Ureter (tissue), 1 donor: ENCODE data around the gene APOB. TPM values are rescaled to one million over a fixed set of nuclear protein-coding genes. Genes with fewer than 3 reads are reported as not detected.

ENCODE experiments used
- DNase-seq: peaks from one replicate; pipeline ENCODE4 v3.0.0-alpha.2; 2020; ENCODE audit warnings: low spot score
- total RNA-seq: library from RNA; stranded (reverse); gene quantifications from one replicate; pipeline ENCODE4 v1.2.4, GENCODE V29; 2023
- donor health status: DM: yes; HTN: yes; CAD: no.

The APOB gene
- total RNA-seq, 1 donor from 2014 or later, result 0.75 TPM

DNA sequence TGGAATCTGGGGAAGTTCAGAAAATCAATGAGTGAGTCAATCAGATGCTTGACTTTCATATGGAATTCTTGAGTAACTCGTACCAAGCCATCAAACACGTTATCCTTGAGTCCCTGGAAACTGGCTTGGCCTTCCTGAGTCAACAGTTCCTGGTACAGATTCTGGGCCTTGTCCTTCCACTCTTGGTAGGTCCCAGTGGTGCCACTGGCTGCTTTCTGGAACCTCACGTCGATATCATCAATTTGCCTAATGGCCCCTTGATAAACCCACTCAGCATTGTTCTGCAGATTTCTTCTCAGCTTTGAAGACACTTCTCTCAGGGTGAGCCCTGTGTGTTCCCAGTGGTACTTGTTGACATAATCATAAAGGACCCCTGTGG is 41.1 kb downstream of the APOB start:
- DNase-seq, result no peak

DNA sequence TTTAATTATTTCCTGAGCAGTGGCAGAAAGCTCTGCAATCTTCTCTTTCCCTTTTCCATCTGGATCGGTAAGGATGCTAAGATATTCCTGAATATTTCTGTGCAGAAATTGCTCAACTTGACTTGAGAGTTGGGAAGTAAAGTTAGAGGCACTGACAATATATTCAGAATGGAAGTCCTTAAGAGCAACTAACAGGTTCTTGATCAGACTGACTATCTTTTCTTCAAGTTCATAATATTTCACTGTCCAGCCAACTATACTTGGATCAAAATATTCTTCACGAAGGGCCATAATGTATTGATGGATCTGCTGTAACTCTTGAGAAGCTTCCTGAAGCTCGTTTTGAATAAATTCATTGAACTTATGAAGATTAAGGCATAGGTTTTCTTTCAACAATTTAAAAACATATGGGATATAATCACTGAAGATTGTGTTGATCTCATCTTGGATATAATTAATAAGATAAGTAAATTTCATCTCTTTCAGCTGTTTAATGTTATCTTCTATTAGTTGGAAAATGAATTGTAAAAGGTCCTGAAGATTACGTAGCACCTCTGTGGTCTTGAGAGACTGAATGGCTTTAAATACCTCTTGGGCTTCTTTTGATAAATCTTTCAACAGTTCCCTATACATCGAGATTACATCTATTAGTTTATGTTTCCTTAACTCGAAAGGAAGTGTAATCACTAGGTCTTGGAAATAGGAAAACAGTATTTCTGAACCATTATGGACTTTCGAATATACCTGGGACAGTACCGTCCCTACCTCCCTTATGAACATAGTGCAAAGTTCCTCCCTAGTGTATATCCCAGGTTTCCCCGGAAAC is 41.7 kb downstream of the APOB start:
- no peak for DNase-seq

DNA sequence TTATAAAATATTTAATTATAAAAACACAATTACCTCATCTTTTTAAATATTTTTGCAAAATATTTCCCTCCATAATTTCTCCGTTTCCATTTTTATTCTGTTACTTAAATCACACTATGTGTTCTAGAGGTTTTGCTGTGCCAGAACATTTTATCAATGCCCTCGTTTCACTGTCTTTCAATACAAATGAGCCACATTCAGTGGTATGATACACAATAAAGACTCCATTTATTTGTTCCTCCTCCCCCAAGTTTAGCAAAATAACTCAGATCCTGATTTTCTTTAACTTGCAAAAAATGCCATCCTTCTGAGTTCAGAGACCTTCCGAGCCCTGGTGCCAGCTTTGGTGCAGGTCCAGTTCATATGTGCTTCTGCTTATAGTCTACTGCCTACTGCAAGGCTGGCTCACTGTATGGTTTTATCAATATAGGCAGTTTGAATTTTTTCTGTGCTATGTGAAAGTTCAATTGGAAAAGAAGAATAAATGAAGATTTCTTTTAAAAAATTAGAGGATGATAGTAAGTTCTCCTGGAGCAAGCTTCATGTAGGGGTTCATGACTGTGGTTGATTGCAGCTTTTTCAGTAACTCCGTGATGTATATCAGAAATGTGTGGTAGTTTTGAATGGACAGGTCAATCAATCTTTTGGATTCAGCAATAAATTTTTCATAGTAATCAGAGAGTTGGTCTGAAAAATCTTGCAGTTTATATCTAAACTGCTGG is 42.5 kb downstream of the APOB start:
- no peak for DNase-seq

DNA sequence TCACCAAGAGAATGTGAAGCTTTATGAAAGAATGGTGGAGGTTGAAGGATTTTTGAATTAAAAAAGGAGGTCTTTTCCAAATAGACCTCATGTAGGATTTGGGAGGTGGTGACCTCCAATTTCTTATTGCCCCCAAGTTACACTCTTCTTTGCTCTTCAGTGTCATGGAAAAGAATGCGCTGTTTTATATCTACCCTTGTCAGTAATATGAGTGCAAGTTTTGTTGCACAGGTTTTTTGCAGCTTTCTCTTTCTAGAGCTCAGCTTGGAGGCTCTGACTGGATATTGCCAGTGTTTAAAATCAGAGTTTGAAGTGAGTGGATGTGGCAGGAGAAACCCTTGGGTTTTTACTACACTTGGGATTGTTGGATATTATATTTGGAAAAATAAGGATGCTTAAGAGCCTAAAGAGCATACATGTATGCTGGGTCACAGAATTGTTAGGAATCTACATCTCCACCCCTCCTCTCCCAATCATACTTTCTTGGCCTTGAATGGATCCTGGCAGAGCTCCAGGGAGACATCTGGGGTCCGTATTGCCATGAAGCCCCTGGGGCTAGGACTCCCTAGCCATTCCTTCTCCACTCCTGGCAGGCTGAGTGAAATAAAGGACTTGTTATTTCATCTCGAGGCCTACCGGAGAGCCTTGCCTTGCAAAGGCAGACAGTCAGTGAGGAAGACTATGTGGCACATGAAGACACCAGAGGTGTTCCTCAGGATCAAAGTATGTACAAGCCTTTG is 43.8 kb downstream of the APOB start:
- DNase-seq, result no peak

DNA sequence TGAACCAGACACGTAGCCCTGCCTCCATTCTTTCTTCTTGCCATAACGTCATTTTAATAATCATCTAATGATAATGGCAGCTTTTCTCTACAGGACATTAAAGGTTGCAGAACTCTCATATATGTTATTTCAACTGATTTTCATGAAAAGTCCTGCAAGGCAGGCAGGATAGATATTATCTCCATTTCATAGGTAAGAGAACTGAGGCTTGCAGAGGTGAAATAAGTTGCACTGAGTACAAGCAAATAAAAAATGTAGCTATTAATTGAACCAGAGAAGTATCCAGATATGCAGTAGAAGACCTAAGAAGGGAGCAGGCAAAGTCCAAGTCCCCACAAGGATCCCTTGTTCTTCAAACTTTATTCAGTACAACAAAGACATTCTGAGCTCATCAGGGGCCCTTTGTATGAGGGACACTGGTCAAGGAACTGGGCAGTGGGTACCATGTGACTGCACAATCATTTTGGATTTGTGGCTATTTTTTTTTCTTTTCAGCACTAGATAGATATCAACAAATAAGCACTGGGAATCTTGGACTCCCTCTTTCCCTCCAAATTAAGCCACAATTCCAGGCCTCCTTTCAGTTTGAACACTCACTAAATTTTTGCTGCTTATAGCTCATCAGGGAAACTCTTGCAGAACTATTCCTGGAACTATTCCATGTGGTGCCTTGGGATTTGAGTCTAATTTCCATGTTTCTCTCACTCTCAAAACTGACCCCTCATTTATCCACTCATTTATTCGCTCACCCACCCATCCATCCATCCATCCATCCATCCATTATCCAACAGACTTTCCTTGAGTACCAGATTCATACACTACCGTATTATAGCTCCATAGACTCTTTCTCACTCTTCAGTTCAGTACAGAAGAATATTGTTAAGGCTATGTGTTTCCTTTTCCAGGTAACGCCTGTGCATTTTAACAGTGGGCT is 44.6 kb downstream of the APOB start:
- no peak for DNase-seq

DNA sequence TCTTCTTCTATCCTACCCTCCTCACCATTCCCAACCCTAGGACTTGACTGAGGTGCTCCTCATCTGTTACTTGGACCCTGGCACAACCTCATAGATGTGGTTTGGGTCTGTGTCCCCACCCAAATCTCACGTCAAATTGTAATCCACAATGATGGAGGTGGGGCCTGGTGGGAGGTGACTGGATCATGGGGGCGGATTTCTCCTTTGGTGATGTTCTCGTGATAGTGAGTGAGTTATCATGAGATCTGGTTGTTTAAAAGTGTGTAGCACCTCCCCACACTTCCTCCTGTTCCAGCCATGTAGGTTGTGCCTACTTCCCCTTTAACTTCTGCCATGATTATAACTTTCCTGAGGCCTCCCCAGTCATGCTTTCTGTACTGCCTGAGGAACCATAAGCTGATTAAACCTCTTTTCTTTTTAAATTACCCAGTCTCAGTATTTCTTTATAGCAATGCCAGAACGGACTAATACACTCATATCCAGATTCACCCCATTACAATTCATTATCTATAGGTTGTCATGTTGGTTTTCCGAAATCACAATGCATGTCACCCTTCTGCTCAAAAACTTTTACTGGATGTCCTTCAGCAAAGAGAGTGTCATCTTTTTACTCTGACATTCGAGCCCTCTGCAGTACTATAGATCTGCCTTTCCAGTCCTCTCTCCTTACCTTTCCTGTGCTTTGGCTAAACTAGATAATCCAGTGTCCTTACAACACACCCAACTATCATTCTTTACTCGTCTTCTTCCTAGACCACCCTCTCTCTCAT is 45.7 kb downstream of the APOB start:
- no peak for DNase-seq

DNA sequence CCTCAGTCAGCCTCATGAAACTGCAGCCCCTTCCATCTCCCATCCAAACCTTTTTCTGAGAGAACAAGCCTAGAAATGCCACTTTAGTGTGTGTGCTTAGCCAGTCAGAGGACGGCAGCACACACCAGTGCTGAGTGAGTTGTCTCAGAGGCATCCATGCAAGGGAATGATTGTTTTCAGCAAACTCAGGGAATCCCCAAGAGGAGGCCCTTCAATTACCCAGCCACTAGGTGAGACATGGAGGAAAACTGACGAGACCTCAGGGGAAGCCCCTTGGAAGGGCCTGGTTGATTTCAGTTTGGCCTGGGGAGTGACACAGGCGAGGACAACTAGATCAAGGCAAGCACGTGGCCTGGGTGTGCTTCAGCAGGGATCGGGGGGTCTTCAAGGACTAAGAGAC is 49.7 kb downstream of the APOB start:
- DNase-seq, result no peak

DNA sequence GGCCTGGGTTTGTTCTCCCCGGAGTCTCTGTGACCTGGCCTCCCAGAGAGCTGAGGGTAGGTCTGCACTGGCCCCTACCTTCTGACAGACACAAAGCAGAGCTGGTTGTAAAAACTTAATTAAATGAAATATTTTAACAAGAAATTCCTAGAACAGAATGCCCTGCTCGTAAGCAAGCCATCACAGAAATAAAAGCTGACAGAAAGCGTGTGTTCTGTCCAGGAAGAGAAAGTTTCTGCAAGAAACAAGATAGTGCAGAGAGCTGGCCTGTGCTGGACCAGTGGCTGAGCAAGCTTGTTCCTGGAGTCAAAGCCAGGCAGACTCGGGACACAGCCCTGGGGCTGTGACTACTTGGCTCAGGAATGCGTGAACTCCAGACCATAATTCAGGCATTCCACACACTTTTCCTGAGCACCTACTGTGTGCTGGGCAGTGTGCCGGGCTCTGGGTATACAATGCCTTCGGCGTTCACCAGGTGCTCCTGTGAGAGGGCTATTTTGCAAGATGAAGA is 51.6 kb downstream of the APOB start:
- DNase-seq, result peak; percentile 73

DNA sequence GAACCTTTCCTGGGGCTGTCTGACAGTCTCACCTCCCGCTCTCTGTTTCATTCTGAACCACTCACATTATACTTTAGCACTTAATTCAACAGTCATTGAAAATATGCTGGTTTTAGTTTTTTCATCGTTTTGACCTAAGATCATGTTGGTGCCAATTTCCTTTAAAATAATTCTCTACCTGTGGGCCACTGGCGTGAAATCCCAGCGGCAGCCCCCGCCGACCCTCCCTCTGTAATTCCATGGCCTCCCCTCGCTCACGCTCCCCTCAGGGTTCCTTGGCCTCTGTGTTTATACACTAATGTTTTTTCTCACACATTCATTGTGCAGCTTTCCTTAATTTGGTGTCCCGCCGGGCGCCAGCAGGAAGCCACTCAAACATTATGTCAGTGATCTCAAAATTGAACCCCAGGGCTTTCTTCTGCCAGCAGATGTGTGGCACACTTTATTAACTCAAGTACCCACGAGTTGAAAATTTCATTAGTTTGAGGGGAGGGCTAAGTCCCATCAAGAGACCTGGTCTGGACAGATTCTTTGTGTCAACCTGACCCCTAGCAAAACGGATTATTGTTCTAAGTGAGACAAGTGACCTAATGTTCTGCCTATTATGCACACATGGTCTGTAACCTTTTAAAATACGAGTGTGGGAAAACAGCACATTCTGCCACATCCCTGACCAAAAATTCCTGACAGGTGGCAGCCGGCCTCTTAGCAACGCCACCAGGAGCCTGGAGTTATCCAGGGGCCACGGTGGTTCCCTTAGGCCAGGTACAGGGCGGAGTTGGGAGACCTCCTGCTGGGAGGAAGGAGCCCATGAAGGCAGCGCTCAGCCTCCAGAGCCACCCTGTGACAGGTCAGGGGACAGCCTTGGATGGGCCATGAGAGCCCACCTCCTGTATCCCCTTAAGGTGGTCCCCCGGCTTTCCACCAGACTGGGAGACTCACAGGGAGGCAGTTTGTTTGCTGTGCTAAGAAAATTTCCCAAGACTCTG is 53.1 kb downstream of the APOB start:
- no peak for DNase-seq

DNA sequence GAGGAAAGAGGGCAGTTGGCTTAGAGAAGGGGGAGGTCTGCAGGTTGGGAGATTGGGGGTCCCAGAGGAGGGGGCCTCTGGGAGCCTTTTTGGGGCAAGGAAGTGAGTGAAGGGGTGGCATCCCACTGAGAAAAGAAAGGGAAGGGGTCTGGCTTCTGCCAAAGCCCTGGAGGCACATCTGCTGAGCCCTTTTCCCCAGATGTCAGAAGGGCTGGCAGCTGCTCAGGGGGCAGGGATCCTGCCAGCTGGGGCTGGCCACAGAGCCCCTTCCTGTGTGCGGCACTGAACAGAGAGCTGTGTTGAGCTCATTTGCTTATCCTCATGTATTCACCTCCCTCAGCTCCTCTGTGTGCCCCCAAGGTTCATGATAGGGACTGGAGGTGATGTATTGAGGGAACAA is 54.5 kb downstream of the APOB start:
- no peak for DNase-seq

DNA sequence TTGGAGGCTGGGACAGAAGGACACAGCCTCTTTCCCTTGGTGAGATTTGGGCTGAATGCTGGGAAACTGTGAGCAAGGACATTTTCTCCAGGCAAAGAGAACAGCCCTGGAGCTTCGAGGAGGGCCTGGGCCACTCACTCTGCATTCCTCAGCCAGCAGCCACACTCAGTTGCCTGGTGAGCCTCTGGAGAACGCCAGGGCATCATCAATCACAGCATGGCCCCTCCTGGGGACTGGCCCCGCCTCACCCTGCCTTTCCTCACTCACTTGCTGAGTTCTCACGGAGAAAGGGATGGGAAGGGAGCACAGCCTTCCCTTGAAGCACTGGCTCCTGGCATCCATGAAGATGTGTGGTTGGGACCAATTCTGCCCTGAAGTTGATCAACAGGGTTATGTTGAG is 55.0 kb downstream of the APOB start:
- DNase-seq, result no peak

DNA sequence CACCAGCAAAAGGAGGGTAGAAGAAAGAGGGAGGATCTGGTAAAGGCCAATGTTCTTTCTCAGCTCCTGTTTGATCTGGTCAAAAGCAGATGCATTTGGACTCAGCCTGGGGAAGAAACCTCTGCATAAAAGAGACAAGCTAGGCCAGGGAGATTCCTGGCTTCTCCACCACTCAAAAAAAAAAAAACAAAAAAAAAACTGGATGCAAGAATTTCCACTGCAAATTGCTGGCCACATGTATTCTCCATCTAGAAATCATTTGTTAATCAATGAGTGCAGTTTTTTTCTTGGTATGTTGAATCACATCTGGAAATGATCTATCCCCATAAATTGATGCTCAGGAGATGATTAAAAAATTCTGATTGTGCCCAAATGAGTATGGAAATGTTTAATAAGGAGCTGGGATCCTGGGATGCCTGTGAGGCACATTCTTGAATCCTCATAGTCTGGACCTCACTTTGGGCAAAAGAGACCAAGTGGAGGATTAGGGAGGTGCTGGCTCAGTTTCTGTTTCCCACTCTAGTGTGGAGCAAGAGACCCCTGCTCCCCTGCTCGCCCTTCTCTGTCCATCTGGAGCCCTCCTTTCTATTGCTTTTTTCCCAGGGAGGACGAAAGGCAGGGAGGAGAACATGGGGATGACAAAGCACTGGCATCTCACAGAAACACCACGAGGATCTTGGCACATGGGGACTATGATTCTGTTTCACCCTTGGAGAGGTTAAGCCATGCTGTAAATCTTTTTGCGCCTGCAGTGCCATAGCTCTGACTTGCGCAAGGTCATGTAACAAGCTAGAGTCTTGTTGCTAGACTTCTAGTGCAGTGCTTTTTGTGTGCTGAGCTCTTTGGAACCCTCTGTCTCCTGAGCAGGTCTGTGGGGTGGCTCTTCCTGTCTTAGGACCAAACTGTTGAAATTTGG is 57.6 kb downstream of the APOB start:
- peak; percentile 60 for DNase-seq

DNA sequence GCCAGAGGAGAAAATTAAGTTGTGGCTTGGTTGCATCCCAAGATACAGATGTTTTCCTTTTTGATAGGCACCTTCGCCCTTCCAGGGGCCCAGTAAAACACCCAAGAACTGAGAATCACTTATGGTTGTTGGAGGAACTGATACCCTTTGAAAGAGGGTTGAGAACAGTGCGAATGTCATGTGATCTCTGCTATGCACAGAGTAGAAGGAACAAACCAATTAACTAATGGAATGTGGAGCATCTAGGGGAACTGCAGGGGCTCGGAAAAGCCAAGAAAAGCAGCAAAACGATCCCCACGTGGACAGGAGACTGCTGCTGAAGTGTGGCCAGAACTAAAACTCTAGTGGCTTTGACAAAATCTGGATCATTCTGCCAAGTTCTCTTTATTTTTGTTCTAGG is 58.8 kb downstream of the APOB start:
- no peak for DNase-seq

DNA sequence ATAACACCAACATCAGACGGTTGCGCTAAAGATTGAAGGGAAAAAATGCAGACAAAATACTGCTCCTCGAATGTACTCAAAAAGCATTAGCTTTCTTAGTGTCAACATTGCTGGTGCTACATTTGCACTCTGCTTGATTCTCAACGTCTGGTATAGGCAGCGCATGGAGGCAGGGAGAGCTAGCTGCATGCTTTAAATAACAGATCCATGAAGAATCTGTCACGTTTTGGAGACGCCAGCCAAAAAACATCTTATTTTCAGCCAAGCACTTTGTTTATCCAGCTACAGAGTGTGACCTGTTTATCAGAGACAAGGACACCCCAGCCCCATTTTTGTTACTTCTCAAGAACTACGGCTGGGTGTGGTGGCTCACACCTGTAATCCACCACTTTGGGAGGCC is 59.5 kb downstream of the APOB start:
- DNase-seq, result no peak

DNA sequence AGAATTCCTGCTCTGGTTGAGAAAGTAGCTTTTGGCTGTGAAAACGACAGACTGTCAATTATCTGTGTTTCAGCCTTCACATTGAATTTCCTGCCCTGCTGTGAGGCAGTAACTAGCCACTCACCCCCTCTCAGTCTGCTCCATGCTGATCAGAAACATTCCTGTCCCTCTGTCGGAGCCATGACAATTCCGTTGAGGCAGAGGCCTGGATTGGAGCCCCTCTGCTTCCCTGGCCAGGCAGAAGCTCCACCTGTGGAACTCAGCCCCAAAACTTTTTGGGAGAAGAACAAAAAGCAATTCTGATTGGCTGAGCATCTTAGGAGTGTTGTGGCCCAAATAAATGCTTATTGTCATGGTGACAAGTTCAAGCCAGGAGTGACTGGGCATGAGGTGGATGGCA is 60.0 kb downstream of the APOB start:
- no peak for DNase-seq

DNA sequence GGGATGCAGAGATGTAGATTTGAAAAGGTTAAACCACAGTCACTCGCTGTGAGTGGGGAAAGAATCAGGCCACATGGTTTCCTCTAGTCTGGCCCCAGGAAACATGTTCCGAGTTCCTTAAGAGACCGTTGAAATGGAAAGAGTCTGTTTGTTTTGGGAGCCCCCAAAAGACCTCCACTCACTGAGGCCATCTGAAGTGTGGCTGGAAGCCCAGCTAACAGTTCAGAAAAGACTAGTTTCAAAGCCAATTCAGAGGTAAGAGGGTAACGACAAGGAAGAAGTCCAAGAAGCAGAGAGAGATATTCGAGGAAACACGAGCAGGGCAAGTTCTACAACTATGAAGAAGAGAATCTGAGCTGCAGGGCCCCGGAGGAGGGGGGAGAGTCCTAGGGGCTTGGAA is 61.0 kb downstream of the APOB start:
- no peak for DNase-seq

DNA sequence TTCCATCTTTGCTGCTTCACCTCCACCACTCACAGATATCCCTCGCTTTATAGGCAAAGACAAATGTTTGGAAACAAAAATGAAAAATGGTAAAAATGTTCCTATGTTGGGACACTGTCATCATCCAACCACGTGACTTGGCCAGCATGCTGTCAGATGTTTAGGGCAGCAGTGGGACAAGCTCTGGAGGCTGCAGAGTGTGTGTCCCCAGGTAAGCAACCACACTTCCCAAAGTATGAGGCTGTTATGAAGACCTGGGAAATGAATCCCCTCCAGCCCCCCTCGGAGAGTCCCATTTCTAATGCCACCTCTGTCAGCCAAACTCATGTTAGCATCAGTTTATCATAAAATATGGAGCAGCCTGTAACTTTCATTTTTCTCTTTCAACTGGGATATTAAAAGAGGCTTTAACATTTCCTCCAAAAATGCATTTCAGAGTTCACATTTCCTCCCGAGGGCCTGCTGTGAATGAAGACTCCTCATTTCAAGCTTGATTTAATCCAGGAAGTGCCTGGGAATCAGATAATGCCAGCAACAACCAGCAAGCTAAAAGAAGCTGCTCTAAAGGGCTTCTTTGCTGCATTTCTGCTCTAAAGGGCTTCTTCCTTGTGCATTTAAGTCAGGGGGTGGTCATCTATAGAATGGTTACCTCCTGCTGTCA is 66.2 kb downstream of the APOB start:
- no peak for DNase-seq

DNA sequence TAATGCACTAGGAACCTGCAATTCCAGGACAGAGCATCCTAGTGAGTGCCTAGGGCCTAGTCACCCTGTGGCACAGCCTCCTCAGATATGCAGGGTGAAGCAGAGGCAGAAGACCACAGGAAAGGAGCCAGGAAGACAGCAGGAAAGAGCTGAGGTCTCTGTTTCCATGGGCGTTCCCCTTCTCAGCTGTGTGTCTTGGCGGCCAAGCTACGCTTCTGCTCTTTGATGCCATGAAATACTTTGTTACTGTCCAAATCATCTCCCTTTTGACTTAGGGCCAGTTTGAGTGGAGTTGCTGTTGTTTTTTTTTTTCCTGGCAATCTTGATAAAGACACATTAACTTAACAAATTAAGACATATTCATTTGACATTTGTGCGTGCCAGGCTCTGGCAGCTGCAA is 67.3 kb downstream of the APOB start:
- DNase-seq, result no peak
